OCI-LY1 (cell line): ENCODE results near the gene SLC22A23.

Experiments used
- CTCF ChIP-seq: fragments of 200-600 bp; sonication (generic), shearing (Covaris generic); IDR thresholded peaks from 2 replicates; pipeline ENCODE4 v1.5.1; 2017; ENCODE audit warnings: mild to moderate bottlenecking, antibody characterized with exemption, low read length, moderate library complexity, mixed read lengths
- EZH2 ChIP-seq: fragments of 200-600 bp; sonication (generic), shearing (Covaris generic); IDR thresholded peaks from 2 replicates; pipeline ENCODE4 v1.8.0; 2017; ENCODE audit warnings: borderline replicate concordance, mixed run types, mild to moderate bottlenecking, antibody characterized with exemption, low read length, moderate library complexity, mixed read lengths

- TF ChIP-seq CTCF (no peak), EZH2 (no peak)
Observed at GRCh38 chr6:3231247-3232016, 225.4 kb downstream of the SLC22A23 start.
